MM.1S (cell line): Measurements from ENCODE around the gene PDGFRB.

Experiments
- CTCF ChIP-seq: fragments of 300-600 bp; sonication (generic); IDR thresholded peaks from 2 replicates; pipeline ENCODE4 v1.5.1; 2016; ENCODE audit warnings: antibody characterized with exemption, low read length, mixed read lengths
- EZH2 ChIP-seq: fragments of 300-600 bp; sonication (generic); optimal IDR thresholded peaks from 2 replicates; pipeline ENCODE3; 2017; ENCODE audit warnings: low read depth, mild to moderate bottlenecking, antibody characterized with exemption, low read length, mixed read lengths
- EZH2phosphoT487 ChIP-seq: fragments of 300-600 bp; sonication (generic); IDR thresholded peaks from 2 replicates; pipeline ENCODE4 v1.6.1; 2018; ENCODE audit warnings: antibody characterized with exemption, low read length

GRCh38 chr5:150161242-150162141, 5.8 kb upstream of the PDGFRB start:
- TF ChIP-seq EZH2 (no peak), CTCF (peak; percentile 86), EZH2phosphoT487 (no peak)
